ENCODE measurements around the gene STX1B. TPM values are rescaled to one million over a fixed set of nuclear protein-coding genes. Genes with fewer than 3 reads are reported as not detected.

The STX1B gene
- total RNA-seq (2021) = 3.9 and 5.6 TPM in 2 replicates
- percentile 30 among the genes with signal in this experiment for Bru-seq, nascent RNA
- percentile 35 among the genes with signal in this experiment for BruChase-seq, experiment 1, labeled RNA remaining after a 2-hour chase
- BruChase-seq, experiment 2, labeled RNA remaining after a 6-hour chase = percentile 25 among the genes with signal in this experiment
- long read RNA-seq, partial matches to known transcripts = 0 of 1 reads
- long read RNA-seq, other reads (novel, unspliced or antisense) = 1 of 1 reads

DNA sequence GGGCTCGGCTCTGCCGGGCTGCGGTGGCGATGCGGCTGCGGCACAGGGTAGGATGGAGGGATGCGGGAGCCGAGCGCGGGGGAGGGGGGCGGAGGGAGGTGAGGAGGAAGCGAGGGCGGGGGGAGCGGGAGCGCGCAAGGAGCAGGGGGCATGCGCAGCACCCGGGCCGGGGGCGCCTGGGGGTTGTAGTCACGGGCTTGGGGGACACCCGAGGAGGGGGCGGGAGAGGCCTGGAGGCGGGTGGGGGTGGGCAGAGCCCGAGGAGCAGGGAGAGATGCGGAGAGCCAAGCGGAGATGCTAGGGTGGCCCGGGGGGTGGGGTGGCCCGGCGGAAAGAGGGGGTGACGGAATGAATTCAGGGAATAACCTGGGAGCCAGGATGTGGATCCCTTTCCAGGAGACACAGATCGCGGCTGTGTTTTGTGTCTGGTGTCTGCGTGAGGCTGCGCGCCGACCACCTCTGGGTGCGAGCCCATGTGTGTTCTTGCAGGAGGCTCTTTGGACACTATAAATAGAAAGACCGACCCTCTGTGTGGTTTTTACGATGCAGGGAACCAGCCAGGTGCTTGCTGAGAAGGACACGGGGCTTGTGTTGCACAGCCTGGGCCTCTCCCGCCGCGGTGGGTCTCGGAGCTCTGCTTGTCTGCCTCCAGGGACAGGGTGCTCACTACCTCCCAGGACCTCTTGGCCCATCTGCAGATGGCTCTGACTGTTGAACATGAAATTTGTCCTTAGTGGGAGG, at the start of gene STX1B:
STX1B (minus strand) TSS at position 54 of the 741 bp plus-strand sequence. CDS start 242 bp downstream, outside the sequence.
- no peak within 1 kb of the TSS for H3K4me3 ChIP-seq
- H3K27me3 ChIP-seq (ENCODE audit: insufficient read depth, low read depth) = peaks cover 20% of the 10 kb centered on the region; the same call in 1 of the 2 replicates
- DNase-seq = no peak
- ChIA-PET CTCF (no interaction called here), POLR2A (ENCODE audit: unreplicated experiment) (no interaction called here)
- no peak within 1 kb of the TSS for H3K4me2 ChIP-seq
- H3K79me2 ChIP-seq (ENCODE audit: low read depth) = no peaks in the 10 kb centered on the region
- intact Hi-C loops (cut with micrococcal nuclease; ENCODE audit: unreplicated experiment) = no loop called here
- H3K27ac ChIP-seq = no peak within 1 kb of the TSS
- H3K4me1 ChIP-seq (replicated peaks; ENCODE audit: insufficient read depth) = peaks cover 10% of the 10 kb centered on the region
- no peaks in the 10 kb centered on the region for H3K9me2 ChIP-seq (ENCODE audit: insufficient read depth)
- H3F3A ChIP-seq (ENCODE audit: insufficient read depth, low read depth) = peaks cover 14% of the 10 kb centered on the region; the same call in 1 of the 2 replicates
- no peaks in the 10 kb centered on the region for H4K20me1 ChIP-seq (ENCODE audit: insufficient read depth)
- BruUV-seq (replicated peaks) = no TSS peak
- H2AFZ ChIP-seq = no peak within 1 kb of the TSS
- TF ChIP-seq EZH2 (IDR thresholded peaks at IDR 0.05; ENCODE audit: low read depth) (no peak), CTCF (conservative IDR thresholded peaks at IDR 0.05) (no peak)
- H3K9me3 ChIP-seq (ENCODE audit: insufficient read depth, low read depth) = no peaks in the 10 kb centered on the region
- H3K36me3 ChIP-seq (ENCODE audit: low read depth) = no peaks in the 10 kb centered on the region

- Histone ChIP-seq H3K4me3 (no peak overlapping the region), H3K9me3 (ENCODE audit: insufficient read depth, low read depth) (no peaks in the 10 kb centered on the region), H3K79me2 (ENCODE audit: low read depth) (no peaks in the 10 kb centered on the region), H3K27ac (no peak overlapping the region), H2AFZ (no peak overlapping the region), H3K4me2 (no peak overlapping the region), H4K20me1 (ENCODE audit: insufficient read depth) (peaks cover 3% of the 10 kb centered on the region; the same call in 1 of the 2 replicates), H3K36me3 (ENCODE audit: low read depth) (peaks cover 7% of the 10 kb centered on the region; the same call in 1 of the 2 replicates), H3K27me3 (ENCODE audit: insufficient read depth, low read depth) (no peaks in the 10 kb centered on the region), H3K4me1 (replicated peaks; ENCODE audit: insufficient read depth) (peaks cover 18% of the 10 kb centered on the region), H3F3A (ENCODE audit: insufficient read depth, low read depth) (peaks cover 26% of the 10 kb centered on the region; the same call in 1 of the 2 replicates), H3K9me2 (ENCODE audit: insufficient read depth) (no peaks in the 10 kb centered on the region)
- TF ChIP-seq CTCF (conservative IDR thresholded peaks at IDR 0.05) (no peak), EZH2 (IDR thresholded peaks at IDR 0.05; ENCODE audit: low read depth) (no peak)
- POLR2A ChIA-PET (ENCODE audit: unreplicated experiment) = interaction anchor here (0.6 to 0.7 kb wide), 2 partner anchors 29 to 61 kb away, joined by 5 to 25 read pairs; no protein-coding TSS in a partner anchor
- BruUV-seq (replicated peaks) = no TSS peak
- intact Hi-C loops (cut with micrococcal nuclease; ENCODE audit: unreplicated experiment) = no loop called here
- CTCF ChIA-PET = interaction anchor here (0.6 to 0.8 kb wide), 2 partner anchors 19 to 86 kb away, joined by 3 to 7 read pairs; no protein-coding TSS in a partner anchor
- DNase-seq = no peak
Measured at GRCh38 chr16:31055613-31056012, 45.2 kb upstream of the STX1B start.

GRCh38 chr16:31052114-31052513, 41.7 kb upstream of the STX1B start:
- BruUV-seq (replicated peaks) = no TSS peak
- Histone ChIP-seq H3K79me2 (ENCODE audit: low read depth) (no peaks in the 10 kb centered on the region), H3K27ac (peak overlapping the region; percentile 73), H3K9me3 (ENCODE audit: insufficient read depth, low read depth) (no peaks in the 10 kb centered on the region), H3F3A (ENCODE audit: insufficient read depth, low read depth) (peaks cover 26% of the 10 kb centered on the region; the same call in 1 of the 2 replicates), H2AFZ (no peak overlapping the region), H3K4me3 (no peak overlapping the region), H4K20me1 (ENCODE audit: insufficient read depth) (no peaks in the 10 kb centered on the region), H3K4me1 (replicated peaks; ENCODE audit: insufficient read depth) (peaks cover 18% of the 10 kb centered on the region), H3K36me3 (ENCODE audit: low read depth) (no peaks in the 10 kb centered on the region), H3K9me2 (ENCODE audit: insufficient read depth) (no peaks in the 10 kb centered on the region), H3K27me3 (ENCODE audit: insufficient read depth, low read depth) (no peaks in the 10 kb centered on the region), H3K4me2 (peak overlapping the region; percentile 48)
- TF ChIP-seq CTCF (conservative IDR thresholded peaks at IDR 0.05) (no peak), EZH2 (IDR thresholded peaks at IDR 0.05; ENCODE audit: low read depth) (no peak)
- POLR2A ChIA-PET (ENCODE audit: unreplicated experiment) = interaction anchor here (0.6 kb wide), 2 partner anchors 128 to 183 kb away, joined by 3 to 4 read pairs; partner anchors contain the start of gene FUS
- CTCF ChIA-PET = no interaction called here
- intact Hi-C loops (cut with micrococcal nuclease; ENCODE audit: unreplicated experiment) = no loop called here
- DNase-seq = peak; percentile 69 to 93
